Smooth muscle cell (in vitro differentiated cells): ENCODE data around the gene DKKL1. TPM values are rescaled to one million over a fixed set of nuclear protein-coding genes. Genes with fewer than 3 reads are reported as not detected.
A peak's percentile ranks its signal among the peaks of the same experiment; 100 is the strongest.

Experiments
- DNase-seq: peaks from one replicate; lab custom pipeline; 2025; ENCODE audit not compliant: unreplicated experiment; lab: John Stamatoyannopoulos, UW
- H2AFZ ChIP-seq: fragments of 200-600 bp; sonication (generic); 2 replicates; pipeline ENCODE4 v1.6.0; 2016; ENCODE audit warnings: antibody characterized with exemption, low read depth, mild to moderate bottlenecking
- H3F3A ChIP-seq: fragments of 200-600 bp; sonication (generic); 2 replicates; pipeline ENCODE4 v1.6.0; 2017; ENCODE audit warnings: antibody characterized with exemption, low read depth
- H3K27ac ChIP-seq: fragments of 200-600 bp; sonication (generic); 2 replicates; pipeline ENCODE4 v1.5.1; 2016; ENCODE audit warnings: low read depth, mild to moderate bottlenecking
- H3K27me3 ChIP-seq: fragments of 200-600 bp; sonication (generic); 2 replicates; pipeline ENCODE4 v1.6.1; 2016; ENCODE audit warnings: low read depth, mild to moderate bottlenecking
- H3K36me3 ChIP-seq: fragments of 200-600 bp; sonication (generic); 2 replicates; pipeline ENCODE4 v1.5.1; 2016; ENCODE audit warnings: low read depth
- H3K4me1 ChIP-seq: fragments of 200-600 bp; sonication (generic); 2 replicates; pipeline ENCODE4 v1.5.1; 2016; ENCODE audit warnings: low read depth
- H3K4me2 ChIP-seq: fragments of 200-600 bp; sonication (generic); 2 replicates; pipeline ENCODE4 v1.6.0; 2016; ENCODE audit warnings: mild to moderate bottlenecking
- H3K4me3 ChIP-seq: fragments of 200-600 bp; sonication (generic); 2 replicates; pipeline ENCODE4 v1.5.1; 2016; ENCODE audit warnings: mild to moderate bottlenecking
- H3K79me2 ChIP-seq: fragments of 200-600 bp; sonication (generic); 2 replicates; pipeline ENCODE4 v1.6.0; 2016; ENCODE audit warnings: low read depth, mild to moderate bottlenecking
- H3K9ac ChIP-seq: fragments of 200-600 bp; sonication (generic); 2 replicates; pipeline ENCODE4 v1.6.0; 2016; ENCODE audit warnings: low read depth
- H3K9me3 ChIP-seq: fragments of 200-600 bp; sonication (generic); replicated peaks from 2 replicates; pipeline ENCODE4 v1.5.1; 2016; ENCODE audit warnings: low read depth
- H4K20me1 ChIP-seq: fragments of 200-600 bp; sonication (generic); 2 replicates; pipeline ENCODE4 v1.6.0; 2016; ENCODE audit warnings: low read depth
- CTCF ChIP-seq: fragments of 200-600 bp; sonication (generic); IDR thresholded peaks from 2 replicates; pipeline ENCODE4 v1.5.1; 2017; ENCODE audit warnings: borderline replicate concordance, mild to moderate bottlenecking, antibody characterized with exemption; ENCODE audit not compliant: insufficient read depth, poor library complexity, severe bottlenecking
- WGBS: methylation state at CpG from one replicate; pipeline ENCODE4 v1.1.7; 2016; ENCODE audit warnings: low lambda C conversion rate; 5-methylcytosine and 5-hydroxymethylcytosine counted together
- polyA plus RNA-seq: library from polyadenylated mRNA; unstranded; fragments of >200 nt; fragmentation: Nextera tagmentation; extraction: Ambion mirVana; gene quantifications from 2 replicates; pipeline ENCODE4 v1.2.1, GENCODE V29; 2016
- total RNA-seq: library from RNA; depleted of rRNA; stranded (reverse); fragments of >200 nt; gene quantifications from 2 replicates; pipeline ENCODE4 v1.2.3, GENCODE V29; 2014

The DKKL1 gene
- total and polyA plus RNA-seq, 2 experiments from 2014 or later, result 2.3 to 2.8 TPM

GRCh38 chr19:49422407-49423070, 58.9 kb downstream of the DKKL1 start:
- no peak overlapping the region for H3K4me3 ChIP-seq
- H3K9ac ChIP-seq, result no peak overlapping the region
- peaks cover 99% of the 10 kb centered on the region for H3K27me3 ChIP-seq
- H3K27ac ChIP-seq, result no peak overlapping the region
- no peaks in the 10 kb centered on the region for H3K9me3 ChIP-seq
- H3K4me2 ChIP-seq, result peak overlapping the region; percentile 65
- 9% methylated on average over 38 of the region's 58 CpGs for WGBS
- no peaks in the 10 kb centered on the region for H3K36me3 ChIP-seq
- H3K79me2 ChIP-seq, result no peaks in the 10 kb centered on the region
- peaks cover 13% of the 10 kb centered on the region for H3K4me1 ChIP-seq
- no peak for DNase-seq
- H2AFZ ChIP-seq, result no peak overlapping the region
- H3F3A ChIP-seq, result peaks cover 3% of the 10 kb centered on the region
- no peaks in the 10 kb centered on the region for H4K20me1 ChIP-seq
- peak; percentile 29 for TF ChIP-seq CTCF

GRCh38 chr19:49423071-49423984, 59.7 kb downstream of the DKKL1 start, which contains the start of gene PTH2:
TSS of gene PTH2 (minus strand) at chr19:49423441. CDS start at chr19:49423339, 102 bp downstream.
- no peaks in the 10 kb centered on the region for H3K9me3 ChIP-seq
- WGBS, result 33% methylated on average over 40 of the region's 42 CpGs
- H3K36me3 ChIP-seq, result no peaks in the 10 kb centered on the region
- no peak for TF ChIP-seq CTCF
- peaks cover 99% of the 10 kb centered on the region for H3K27me3 ChIP-seq
- H3K4me1 ChIP-seq, result peaks cover 19% of the 10 kb centered on the region
- no peaks in the 10 kb centered on the region for H4K20me1 ChIP-seq
- no peak for DNase-seq
- H3K4me3 ChIP-seq, result no peak within 1 kb of the TSS
- H3F3A ChIP-seq, result peaks cover 3% of the 10 kb centered on the region
- H3K9ac ChIP-seq, result no peak within 1 kb of the TSS
- H3K27ac ChIP-seq, result no peak within 1 kb of the TSS
- H3K4me2 ChIP-seq, result peak within 1 kb of the TSS; percentile 65
- no peaks in the 10 kb centered on the region for H3K79me2 ChIP-seq
- no peak within 1 kb of the TSS for H2AFZ ChIP-seq

GRCh38 chr19:49423985-49424303, 60.3 kb downstream of the DKKL1 start:
- H3K36me3 ChIP-seq, result no peaks in the 10 kb centered on the region
- DNase-seq, result no peak
- no peaks in the 10 kb centered on the region for H3K79me2 ChIP-seq
- peaks cover 19% of the 10 kb centered on the region for H3K4me1 ChIP-seq
- no peak overlapping the region for H3K4me2 ChIP-seq
- H4K20me1 ChIP-seq, result no peaks in the 10 kb centered on the region
- H3K9ac ChIP-seq, result no peak overlapping the region
- TF ChIP-seq CTCF, result no peak
- no peak overlapping the region for H2AFZ ChIP-seq
- peaks cover 3% of the 10 kb centered on the region for H3F3A ChIP-seq
- no peak overlapping the region for H3K4me3 ChIP-seq
- H3K9me3 ChIP-seq, result no peaks in the 10 kb centered on the region
- no peak overlapping the region for H3K27ac ChIP-seq
- WGBS, result 37% methylated on average over 3 of the region's 3 CpGs
- H3K27me3 ChIP-seq, result peaks cover 99% of the 10 kb centered on the region

Other genes with a start within 250 kb of the DKKL1 start
- gene LIN7B, start 249.5 kb upstream of the DKKL1 start, total RNA-seq, result 11.7 and 16.5 TPM in 2 replicates
- gene LIN7B, start 249.5 kb upstream of the DKKL1 start, polyA plus RNA-seq, result 24.7 and 30.7 TPM in 2 replicates
- 0.54 and 2.9 TPM in 2 replicates for gene C19orf73, start 244.7 kb upstream of the DKKL1 start, total RNA-seq
- gene C19orf73, start 244.7 kb upstream of the DKKL1 start, polyA plus RNA-seq, result 0.74 and 1.7 TPM in 2 replicates
- gene PPFIA3, start 244.3 kb upstream of the DKKL1 start, total RNA-seq, result 3.2 and 10.9 TPM in 2 replicates
- gene PPFIA3, start 244.3 kb upstream of the DKKL1 start, polyA plus RNA-seq, result 16.3 and 20.3 TPM in 2 replicates
- 1.1 TPM in 1 of 2 replicates, not detected in the other for gene HRC, start 208.5 kb upstream of the DKKL1 start, total RNA-seq
- gene HRC, start 208.5 kb upstream of the DKKL1 start, polyA plus RNA-seq, result 0.06 and 0.84 TPM in 2 replicates
- 15.0 and 27.7 TPM in 2 replicates for gene TRPM4, start 206.1 kb upstream of the DKKL1 start, total RNA-seq
- 32.1 and 47.0 TPM in 2 replicates for gene TRPM4, start 206.1 kb upstream of the DKKL1 start, polyA plus RNA-seq
- 0.63 and 1.4 TPM in 2 replicates for gene SLC6A16, start 38.7 kb upstream of the DKKL1 start, total RNA-seq
- gene SLC6A16, start 38.7 kb upstream of the DKKL1 start, polyA plus RNA-seq, result 2.3 and 2.8 TPM in 2 replicates
- not detected in 2 replicates for gene CD37, start 28.5 kb upstream of the DKKL1 start, total RNA-seq
- 7.0 and 8.8 TPM in 2 replicates for gene CD37, start 28.5 kb upstream of the DKKL1 start, polyA plus RNA-seq
- 46.0 and 71.8 TPM in 2 replicates for gene TEAD2, start 1.5 kb upstream of the DKKL1 start, total RNA-seq
- 55.3 and 58.5 TPM in 2 replicates for gene TEAD2, start 1.5 kb upstream of the DKKL1 start, polyA plus RNA-seq
- not detected in 2 replicates for gene KASH5, start 24.4 kb downstream of the DKKL1 start, total RNA-seq
- not detected in 2 replicates for gene KASH5, start 24.4 kb downstream of the DKKL1 start, polyA plus RNA-seq
- not detected in 2 replicates for gene PTH2, start 59.6 kb downstream of the DKKL1 start, total RNA-seq
- not detected in 2 replicates for gene PTH2, start 59.6 kb downstream of the DKKL1 start, polyA plus RNA-seq
- not detected in 2 replicates for gene GFY, start 61.5 kb downstream of the DKKL1 start, total RNA-seq
- not detected in 2 replicates for gene GFY, start 61.5 kb downstream of the DKKL1 start, polyA plus RNA-seq
- gene SLC17A7, start 77.7 kb downstream of the DKKL1 start, total RNA-seq, result 0.04 and 0.54 TPM in 2 replicates
- gene SLC17A7, start 77.7 kb downstream of the DKKL1 start, polyA plus RNA-seq, result 0.39 TPM in 1 of 2 replicates, not detected in the other
- 54.7 and 77.1 TPM in 2 replicates for gene PIH1D1, start 87.9 kb downstream of the DKKL1 start, total RNA-seq
- 84.9 and 89.8 TPM in 2 replicates for gene PIH1D1, start 87.9 kb downstream of the DKKL1 start, polyA plus RNA-seq
- 10.5 and 18.6 TPM in 2 replicates for gene ALDH16A1, start 89.3 kb downstream of the DKKL1 start, total RNA-seq
- gene ALDH16A1, start 89.3 kb downstream of the DKKL1 start, polyA plus RNA-seq, result 24.6 and 24.7 TPM in 2 replicates
- gene FLT3LG, start 110.3 kb downstream of the DKKL1 start, total RNA-seq, result 0.27 and 0.45 TPM in 2 replicates
- gene FLT3LG, start 110.3 kb downstream of the DKKL1 start, polyA plus RNA-seq, result 0.85 and 2.0 TPM in 2 replicates
- 1,134 and 1,154 TPM in 2 replicates for gene RPL13A, start 123.7 kb downstream of the DKKL1 start, total RNA-seq
- gene RPL13A, start 123.7 kb downstream of the DKKL1 start, polyA plus RNA-seq, result 732 and 818 TPM in 2 replicates
- 3,115 and 3,456 TPM in 2 replicates for gene RPS11, start 132.6 kb downstream of the DKKL1 start, total RNA-seq
- gene RPS11, start 132.6 kb downstream of the DKKL1 start, polyA plus RNA-seq, result 729 and 804 TPM in 2 replicates
- gene FCGRT, start 148.8 kb downstream of the DKKL1 start, total RNA-seq, result 58.1 and 66.1 TPM in 2 replicates
- 127 and 135 TPM in 2 replicates for gene FCGRT, start 148.8 kb downstream of the DKKL1 start, polyA plus RNA-seq
- 248 and 311 TPM in 2 replicates for gene RCN3, start 164.1 kb downstream of the DKKL1 start, total RNA-seq
- 773 and 1,078 TPM in 2 replicates for gene RCN3, start 164.1 kb downstream of the DKKL1 start, polyA plus RNA-seq
- 45.0 and 55.5 TPM in 2 replicates for gene NOSIP, start 216.7 kb downstream of the DKKL1 start, total RNA-seq
- gene NOSIP, start 216.7 kb downstream of the DKKL1 start, polyA plus RNA-seq, result 95.7 and 134 TPM in 2 replicates
- gene PRRG2, start 217.4 kb downstream of the DKKL1 start, total RNA-seq, result 13.5 TPM in 1 of 2 replicates, not detected in the other
- gene PRRG2, start 217.4 kb downstream of the DKKL1 start, polyA plus RNA-seq, result 0.24 and 1.0 TPM in 2 replicates
- gene PRR12, start 227.3 kb downstream of the DKKL1 start, total RNA-seq, result 2.9 and 4.5 TPM in 2 replicates
- 1.7 and 3.2 TPM in 2 replicates for gene PRR12, start 227.3 kb downstream of the DKKL1 start, polyA plus RNA-seq